HG02798 (cell line): ENCODE data around the gene CEP295NL.
"Not testable (repeated sequence)": the region's sequence is repeated elsewhere in the genome, so short reads cannot be mapped to it uniquely, and the experiment has no call there.

Source experiments
- ATAC-seq: cut with Tn5 transposase; IDR thresholded peaks from one replicate; pipeline ENCODE4 v1.9.1; 2021; ENCODE audit warnings: mild to moderate bottlenecking; ENCODE audit not compliant: unreplicated experiment, poor library complexity

Gene CEP295NL

GRCh38 chr17:78890498-78890897 is 12.5 kb downstream of the CEP295NL start:
- ATAC-seq = peak; percentile 36

- not testable (repeated sequence) for ATAC-seq
Observed at GRCh38 chr17:78890096-78890495, 12.9 kb downstream of the CEP295NL start.

- peak; percentile 55 for ATAC-seq
Observed at GRCh38 chr17:78889531-78889930, 13.5 kb downstream of the CEP295NL start.

- ATAC-seq = no peak
Observed at GRCh38 chr17:78888941-78889518, 14.0 kb downstream of the CEP295NL start.

DNA sequence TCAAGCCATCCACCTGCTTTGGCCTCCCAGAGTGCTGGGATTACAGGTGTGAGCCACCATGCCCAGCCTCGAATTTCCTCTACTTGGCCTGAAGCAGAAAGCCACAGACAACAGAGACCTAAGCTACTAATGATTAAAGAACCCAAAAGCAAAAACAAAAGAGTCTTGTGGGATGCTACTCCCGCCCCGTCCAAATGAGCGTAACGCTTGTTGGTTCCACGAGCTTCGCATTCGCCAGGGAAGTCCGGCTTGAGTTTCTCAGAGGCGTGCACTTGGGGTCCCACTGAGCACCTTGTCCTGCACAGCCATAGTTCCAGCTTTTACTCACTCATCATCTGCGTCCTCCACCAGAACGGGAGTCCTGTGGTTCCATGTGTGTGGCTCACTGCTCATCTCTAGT is 16.0 kb downstream of the CEP295NL start:
- ATAC-seq = no peak

DNA sequence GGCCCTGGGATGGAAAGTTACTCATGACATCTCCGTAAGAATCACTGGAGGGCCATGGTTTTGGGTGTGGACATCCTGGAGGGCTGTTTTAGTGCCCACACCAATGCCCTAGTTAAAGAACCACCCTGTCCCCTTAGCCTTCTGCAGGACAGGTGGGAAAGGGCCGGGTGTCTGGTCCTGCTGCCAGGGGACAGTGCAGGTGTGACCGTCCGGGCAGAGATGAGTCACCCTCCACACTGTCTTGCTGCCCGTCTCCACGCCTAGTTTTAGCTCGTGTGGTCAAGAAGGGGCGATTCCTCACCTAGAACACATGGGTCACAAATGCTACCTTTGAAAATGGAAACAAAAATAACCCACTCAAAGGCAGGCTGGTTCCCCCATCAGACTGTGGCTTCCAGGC is 17.0 kb downstream of the CEP295NL start:
- ATAC-seq = no peak

DNA sequence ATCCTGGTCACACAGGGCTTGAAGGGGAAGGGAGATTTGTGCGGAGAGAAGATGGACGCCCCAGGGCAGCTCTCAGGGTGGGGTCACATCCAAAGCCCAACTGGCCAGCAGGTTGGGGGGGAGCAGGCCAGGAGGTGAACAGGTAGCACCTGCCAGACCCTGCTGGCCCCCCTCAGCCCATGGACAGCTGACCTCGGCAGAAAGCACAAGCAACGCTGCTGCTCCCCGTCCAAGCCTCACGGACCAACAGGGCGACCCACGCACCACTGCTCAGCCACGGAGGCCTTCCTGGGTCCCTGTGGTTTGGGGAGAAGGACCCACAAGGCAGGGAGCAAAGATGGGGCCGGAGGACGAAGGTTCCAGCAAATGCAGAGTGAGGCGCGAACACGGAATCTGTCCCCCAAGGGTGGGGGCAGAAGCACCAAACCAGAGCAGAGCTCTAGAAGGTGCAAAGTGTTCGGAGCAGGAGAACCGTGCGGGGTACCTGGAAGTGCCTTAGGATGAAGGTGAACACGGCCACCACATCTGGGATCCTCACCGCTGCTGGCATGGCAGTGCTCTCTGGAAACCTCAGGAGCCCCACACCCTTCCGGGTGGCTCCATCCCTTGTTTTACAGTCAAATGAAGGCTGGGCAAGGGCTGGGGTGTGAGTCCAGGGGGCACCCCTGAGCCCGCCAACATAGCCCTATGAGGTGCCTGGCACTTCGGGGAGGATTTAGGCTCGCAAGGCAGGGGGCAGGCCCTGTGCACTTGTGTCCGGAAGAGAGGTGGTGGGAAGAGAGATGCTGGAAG is 17.9 kb downstream of the CEP295NL start:
- no peak for ATAC-seq

GRCh38 chr17:78884148-78884825 is 18.7 kb downstream of the CEP295NL start:
- ATAC-seq = no peak

GRCh38 chr17:78883533-78884131 is 19.4 kb downstream of the CEP295NL start:
- no peak for ATAC-seq

DNA sequence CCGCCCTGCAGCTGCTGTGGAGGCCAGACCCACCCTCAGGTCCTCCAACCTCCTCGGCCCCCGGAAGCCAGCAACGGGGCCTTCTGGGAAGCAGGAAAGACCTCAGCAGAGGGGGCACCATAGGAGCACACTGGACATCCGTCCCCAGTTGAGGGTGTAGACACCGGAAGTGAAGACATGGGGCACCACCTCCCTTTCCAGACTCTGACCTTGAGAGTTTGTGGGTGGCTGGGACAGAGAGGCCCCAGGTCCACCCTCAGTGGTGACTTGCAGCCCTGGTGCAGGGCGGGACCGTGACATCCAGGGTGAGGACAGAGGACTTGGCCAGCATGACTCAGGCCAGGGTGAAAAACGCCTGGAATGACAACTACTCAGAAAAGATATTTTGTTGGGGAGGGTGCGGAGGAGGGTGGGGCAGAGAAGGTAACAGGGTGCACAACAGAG is 19.9 kb downstream of the CEP295NL start:
- no peak for ATAC-seq

DNA sequence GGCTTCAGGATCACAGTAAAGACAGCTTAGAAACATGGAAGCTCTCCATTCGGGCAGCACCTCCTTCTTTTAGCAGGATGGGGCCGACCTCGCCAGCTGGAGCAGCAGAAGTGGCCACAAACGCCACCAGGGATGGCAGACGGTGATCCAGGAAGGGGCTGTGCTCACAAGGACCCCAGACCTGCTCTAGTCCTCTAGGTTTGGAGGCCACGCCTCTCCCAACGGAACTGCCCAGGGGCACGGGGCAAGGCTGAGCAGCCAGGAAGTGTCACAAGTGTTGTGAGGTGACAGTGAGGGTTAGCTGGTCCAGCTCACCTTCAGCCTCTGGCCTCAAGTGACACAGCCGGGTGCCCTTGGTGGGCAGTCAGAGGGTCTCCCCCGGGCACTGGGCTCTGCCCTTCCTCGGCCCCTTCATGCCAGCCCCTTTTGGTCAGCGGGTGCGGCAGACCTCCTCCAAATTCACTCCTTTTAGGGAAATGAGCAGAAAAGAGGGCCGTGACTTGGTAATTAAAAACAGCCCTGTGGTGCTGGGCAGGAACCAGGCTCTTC is 20.4 kb downstream of the CEP295NL start:
- no peak for ATAC-seq

DNA sequence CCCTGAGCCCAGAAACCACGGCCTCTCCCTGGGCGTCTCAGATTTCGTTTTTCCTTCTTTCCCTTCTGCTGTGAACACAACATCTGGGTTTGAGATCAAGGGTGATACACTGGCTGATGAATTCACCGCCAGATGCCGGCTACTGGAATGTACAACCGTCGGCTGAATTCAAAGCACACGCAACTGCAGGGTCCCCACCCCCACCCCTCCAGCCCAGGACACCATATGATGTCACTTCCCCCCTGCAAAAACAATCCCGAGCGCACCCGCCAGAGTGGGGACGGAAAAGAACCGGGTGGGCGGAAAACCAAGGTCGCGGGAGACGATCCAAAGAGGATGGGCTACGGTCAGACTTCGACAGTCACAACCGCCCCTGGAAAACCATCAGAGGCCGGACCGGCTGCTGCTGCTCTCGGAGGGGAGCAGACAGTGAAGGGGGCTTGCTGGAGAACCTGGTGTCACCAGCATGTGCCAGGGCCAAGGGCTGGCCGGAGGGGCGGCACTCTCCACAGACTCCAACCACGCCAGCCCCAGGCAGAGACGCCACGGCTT is 23.3 kb downstream of the CEP295NL start:
- ATAC-seq = no peak

DNA sequence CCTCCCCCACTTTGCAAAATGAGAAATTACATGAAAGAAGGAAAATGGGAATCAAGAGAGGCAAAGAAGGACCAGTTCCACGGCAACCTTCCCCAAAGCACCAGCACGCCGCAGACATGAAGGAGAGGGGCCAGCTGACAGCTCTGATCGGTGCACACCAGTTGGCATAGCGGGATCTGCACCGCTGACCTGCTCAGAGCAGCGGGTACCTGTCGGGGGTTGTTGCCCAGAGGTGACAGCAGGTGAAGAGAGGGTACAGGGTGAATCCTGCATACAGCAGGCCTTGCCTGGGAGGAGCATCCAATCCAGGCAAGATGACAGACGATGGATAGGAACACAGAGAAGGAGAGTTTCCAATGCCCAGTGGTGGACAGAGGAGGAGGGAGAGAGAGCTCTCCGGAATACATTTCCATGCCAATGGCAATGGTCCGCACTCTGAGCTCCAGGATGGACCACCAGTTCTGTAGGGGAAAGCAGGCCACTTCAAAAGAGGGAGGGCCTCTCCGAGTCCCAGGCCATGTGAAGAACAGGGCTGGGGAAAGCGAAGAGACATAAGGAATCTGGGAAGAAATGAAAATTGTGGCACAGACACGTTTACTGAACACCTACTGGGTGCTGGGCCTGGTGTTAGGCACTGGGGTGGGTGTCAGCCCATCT is 24.0 kb downstream of the CEP295NL start:
- ATAC-seq = no peak

GRCh38 chr17:78878261-78878660 is 24.7 kb downstream of the CEP295NL start:
- ATAC-seq = no peak

GRCh38 chr17:78876954-78877517 is 26.0 kb downstream of the CEP295NL start:
- not testable (repeated sequence) for ATAC-seq

- ATAC-seq = no peak
Observed at GRCh38 chr17:78876094-78876597, 26.9 kb downstream of the CEP295NL start.

- no peak for ATAC-seq
Observed at GRCh38 chr17:78875363-78876093, 27.5 kb downstream of the CEP295NL start.

DNA sequence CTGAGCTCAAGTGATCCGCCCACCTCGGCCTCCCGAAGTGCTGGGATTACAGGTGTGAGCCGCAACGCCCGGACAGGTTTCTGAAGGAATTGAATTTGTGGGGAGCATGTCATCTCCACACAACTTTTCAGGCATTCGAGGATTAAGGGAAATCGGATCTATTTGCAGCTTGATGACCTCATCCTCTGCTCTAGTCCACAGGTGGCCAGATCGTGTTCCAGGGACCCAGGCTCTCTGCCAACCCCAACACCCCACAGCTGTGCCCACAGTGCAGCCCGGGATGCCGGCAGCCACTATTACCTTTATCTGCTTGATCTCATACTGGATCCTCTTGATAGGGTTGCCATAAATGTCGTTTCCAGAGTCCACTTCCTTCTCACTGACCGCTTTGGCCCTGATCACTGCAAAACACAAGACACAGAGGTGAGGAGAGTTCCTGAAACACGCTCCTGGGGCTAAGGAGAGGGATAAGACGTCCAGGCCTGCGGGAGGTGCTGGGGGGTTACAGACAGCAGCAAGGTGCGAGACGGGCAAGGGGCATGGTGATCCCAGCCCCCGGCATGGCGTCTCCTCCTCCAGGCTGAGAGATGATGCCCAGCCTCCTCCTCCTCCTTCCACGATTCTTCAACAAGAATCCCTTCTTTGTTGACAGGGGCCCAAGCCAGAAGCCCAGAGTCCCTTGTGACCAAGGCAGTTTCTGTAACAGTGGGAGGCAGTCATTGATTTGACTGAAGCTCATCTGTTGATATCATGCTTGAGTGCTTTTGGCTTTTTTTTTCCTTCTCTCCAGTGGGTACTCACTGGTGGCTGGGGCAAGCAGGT is 29.3 kb downstream of the CEP295NL start:
- no peak for ATAC-seq
